GM12865 (cell line): ENCODE results near the gene ZNF784.
"Not testable (repeated sequence)": the region's sequence is repeated elsewhere in the genome, so short reads cannot be mapped to it uniquely, and the experiment has no call there.

ENCODE experiments used
- DNase-seq: peaks from one replicate; pipeline ENCODE4 v3.0.0; 2010; ENCODE audit warnings: low read depth
- H3K4me3 ChIP-seq: 2 replicates; pipeline ENCODE4 v1.5.1; 2011; ENCODE audit warnings: mild to moderate bottlenecking, low read depth, low read length, control low read depth
- TF ChIP-seq, protein P1 (sequence below): IDR thresholded peaks from 2 replicates; pipeline ENCODE4 v1.5.1; 2011; ENCODE audit warnings: low read length, control low read depth, low read depth, inconsistent platforms; ENCODE audit not compliant: insufficient read depth; ENCODE audit errors: missing control alignments

ZNF784 gene

DNA sequence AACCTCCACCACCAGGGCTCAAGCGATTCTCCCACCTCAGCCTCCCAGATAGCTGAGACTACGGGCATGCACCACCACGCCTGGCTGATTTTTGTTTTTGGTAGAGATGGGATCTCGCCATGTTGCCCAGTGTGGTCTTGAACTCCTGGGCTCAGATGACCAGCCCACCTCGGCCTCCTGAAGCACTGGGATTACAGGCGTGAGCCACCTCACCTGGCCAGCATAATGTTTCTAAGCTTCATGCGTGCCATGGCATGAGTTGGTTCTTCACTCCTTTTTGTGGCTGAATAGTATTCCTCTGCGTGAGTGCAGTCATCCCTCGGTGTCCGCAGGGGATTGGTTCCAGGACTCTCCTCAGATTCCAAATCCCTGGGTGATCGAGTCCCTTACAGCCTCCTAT is 39.5 kb downstream of the ZNF784 start:
- no peak overlapping the region for H3K4me3 ChIP-seq
- DNase-seq: no peak
- TF ChIP-seq, protein P1, sequence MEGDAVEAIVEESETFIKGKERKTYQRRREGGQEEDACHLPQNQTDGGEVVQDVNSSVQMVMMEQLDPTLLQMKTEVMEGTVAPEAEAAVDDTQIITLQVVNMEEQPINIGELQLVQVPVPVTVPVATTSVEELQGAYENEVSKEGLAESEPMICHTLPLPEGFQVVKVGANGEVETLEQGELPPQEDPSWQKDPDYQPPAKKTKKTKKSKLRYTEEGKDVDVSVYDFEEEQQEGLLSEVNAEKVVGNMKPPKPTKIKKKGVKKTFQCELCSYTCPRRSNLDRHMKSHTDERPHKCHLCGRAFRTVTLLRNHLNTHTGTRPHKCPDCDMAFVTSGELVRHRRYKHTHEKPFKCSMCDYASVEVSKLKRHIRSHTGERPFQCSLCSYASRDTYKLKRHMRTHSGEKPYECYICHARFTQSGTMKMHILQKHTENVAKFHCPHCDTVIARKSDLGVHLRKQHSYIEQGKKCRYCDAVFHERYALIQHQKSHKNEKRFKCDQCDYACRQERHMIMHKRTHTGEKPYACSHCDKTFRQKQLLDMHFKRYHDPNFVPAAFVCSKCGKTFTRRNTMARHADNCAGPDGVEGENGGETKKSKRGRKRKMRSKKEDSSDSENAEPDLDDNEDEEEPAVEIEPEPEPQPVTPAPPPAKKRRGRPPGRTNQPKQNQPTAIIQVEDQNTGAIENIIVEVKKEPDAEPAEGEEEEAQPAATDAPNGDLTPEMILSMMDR: no peak

DNA sequence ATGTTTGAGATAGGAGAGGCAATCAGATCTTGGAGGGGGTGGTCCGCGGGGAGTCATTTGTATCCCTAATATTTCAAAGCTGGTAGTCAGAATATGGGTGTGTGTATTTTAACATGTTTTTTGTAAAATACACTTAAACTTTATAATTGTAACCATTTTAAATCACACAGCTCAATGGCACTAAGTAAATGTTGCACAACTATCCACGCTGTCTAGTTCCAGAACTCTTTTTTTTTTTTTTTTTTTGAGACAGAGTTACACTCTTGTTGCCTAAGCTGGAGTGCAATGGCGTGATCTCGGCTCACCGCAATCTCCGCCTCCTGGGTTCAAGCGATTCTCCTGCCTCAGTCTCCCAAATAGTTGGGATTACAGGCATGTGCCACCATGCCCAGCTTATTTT is 40.5 kb downstream of the ZNF784 start:
- not testable (repeated sequence) for DNase-seq, H3K4me3 ChIP-seq

DNA sequence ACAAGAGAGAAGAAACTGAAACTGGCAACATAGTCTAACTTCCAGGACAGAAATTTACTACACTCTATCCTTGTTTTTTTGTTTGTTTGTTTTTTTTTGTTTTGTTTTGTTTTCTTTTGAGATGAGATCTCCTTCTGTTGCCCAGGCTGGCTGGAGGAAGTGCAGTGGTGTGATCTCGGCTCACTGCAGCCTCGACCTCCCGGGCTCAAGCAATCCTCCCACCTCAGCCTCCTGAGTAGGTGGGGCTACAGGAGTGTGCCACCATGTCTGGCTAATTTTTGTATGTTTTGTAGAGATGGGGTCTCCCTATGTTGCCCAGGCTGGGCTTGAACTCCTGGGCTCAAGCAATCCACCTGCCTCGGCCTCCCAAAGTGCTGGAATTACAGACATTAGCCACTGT is 42.1 kb downstream of the ZNF784 start:
- H3K4me3 ChIP-seq, DNase-seq: not testable (repeated sequence)

DNA sequence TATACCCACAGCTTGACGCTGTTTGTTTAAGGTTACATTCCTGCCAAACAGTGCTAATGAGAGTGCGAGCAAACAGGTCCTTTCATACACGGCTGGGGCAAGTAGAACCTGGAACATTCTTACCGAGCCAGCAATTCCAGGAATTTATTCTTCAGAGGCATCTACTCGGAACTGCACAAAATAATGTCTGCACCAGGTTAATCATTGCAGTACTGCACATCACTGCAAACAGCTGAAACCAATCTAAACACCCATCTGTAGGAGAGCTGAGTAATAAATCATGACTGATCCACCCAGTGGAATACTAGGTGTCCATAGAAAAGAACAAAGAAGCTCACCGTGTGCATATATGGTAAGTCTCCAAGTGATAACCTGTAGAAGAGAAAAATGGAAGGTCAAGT is 42.5 kb downstream of the ZNF784 start:
- no peak overlapping the region for H3K4me3 ChIP-seq
- DNase-seq: no peak
- TF ChIP-seq, protein P1: no peak

DNA sequence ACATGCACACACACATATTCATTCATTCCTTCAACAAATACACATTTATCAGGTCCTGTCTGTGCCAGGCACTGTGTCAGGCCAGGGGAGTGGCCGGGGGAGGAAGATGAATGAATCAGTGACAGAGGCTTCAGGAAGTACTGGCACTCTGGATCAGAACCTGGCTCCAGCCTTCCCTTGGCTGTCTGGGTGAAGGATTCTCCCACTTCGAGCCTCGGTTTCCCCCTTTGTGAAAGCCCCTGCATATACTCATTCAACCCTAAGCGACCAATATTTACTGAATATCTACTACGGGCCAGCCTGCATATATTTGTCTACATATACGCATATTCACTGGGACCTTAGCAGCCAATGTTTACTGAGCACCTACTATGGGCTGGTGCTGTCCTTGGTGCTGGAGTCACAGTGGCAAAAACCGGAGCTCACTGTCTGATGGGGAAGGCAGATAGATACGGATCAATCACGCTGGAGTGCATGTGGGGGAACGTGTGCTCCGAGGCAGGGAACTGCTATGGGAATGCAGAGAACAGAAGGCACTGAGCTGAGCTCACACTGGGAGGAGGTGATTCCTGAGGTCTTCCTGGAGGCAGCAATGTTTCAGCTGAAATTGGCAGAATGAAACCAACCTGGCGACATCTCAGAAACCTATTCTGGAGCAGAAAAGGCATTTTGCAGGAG is 43.1 kb downstream of the ZNF784 start:
- DNase-seq: no peak
- TF ChIP-seq, protein P1: no peak
- H3K4me3 ChIP-seq: peak overlapping the region; percentile 78

DNA sequence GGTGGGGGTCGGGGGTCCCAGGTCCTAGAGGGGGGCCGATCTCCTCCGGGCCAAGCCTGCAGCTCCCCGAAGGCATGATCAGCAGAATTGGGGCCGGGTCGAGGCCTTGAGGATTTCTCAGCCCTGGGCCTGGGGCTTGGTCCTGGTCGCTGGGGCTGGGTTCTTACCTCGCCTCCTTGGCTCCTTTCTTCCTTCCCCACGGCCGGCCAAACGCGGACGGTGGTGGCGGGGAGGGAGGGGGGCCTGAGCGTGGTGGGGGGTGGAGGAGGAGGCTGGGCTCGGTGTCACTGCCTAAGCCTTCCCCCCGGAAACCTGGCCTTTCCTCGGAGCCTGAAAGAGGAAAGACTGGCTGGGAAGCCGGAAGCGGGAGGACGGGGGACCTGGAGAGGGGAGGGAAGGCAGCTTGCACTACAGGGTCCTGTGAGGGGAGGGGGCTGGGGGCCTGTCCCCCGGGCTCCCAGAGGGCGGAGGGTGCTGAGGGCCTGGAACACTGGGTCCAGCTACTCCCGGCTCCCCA is 43.7 kb downstream of the ZNF784 start, which contains the start of gene ZNF579:
Gene ZNF579, minus strand, starts transcription at position 221 of the 517 bp plus-strand sequence. CDS start 1,209 bp downstream, outside the sequence.
- TF ChIP-seq, protein P1: no peak
- peak within 1 kb of the TSS; percentile 78 for H3K4me3 ChIP-seq
- peak; percentile 91 for DNase-seq

DNA sequence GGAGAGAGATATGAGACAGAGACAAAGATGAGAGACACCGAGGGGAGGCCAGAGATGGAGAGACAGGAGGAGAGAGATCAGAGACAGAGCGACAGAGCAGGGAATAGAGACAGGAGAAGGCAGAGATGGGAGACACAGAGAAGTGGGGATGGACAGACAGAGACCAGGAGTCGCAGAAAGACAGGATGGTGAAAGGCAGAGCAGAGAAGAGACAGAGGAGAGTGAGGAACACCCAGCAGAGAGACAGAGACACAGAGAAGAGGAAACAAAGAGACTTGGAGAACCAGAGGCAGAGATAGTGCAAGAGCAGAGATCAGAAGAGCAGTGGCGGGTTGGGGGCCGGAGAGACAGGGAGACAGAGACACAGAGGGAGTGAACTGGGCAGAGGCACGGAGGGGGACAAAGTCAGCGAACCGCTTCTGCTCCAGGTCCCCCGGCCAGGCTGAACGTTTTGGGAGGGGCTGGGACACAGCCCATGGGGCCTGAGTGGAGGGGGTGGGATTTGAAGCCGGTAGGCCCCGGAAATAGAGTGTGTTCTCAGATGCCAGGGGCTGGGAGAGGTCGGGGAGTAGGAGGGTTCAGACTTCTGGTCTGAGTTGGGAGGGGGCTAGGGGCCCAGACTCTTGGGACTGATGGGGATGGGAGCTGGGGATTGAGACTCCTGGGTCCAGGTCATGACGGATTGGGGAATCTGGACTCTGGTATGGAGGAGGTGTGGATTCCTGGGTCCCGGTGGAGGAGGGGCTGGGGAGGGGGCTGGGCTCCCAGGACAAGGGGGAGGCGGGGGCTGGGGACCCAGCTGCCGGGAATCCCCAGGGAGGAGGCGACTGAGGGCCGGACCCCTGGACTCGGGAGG is 44.4 kb downstream of the ZNF784 start:
- no peak for DNase-seq
- TF ChIP-seq, protein P1: no peak

More for the DNA sequence above, 44.4 kb downstream of the ZNF784 start:
- H3K4me3 ChIP-seq: peak overlapping the region; percentile 78
